ENCODE results near the gene RNF144A. TPM values are rescaled to one million over a fixed set of nuclear protein-coding genes. Genes with fewer than 3 reads are reported as not detected.
"Not testable (repeated sequence)": the region's sequence is repeated elsewhere in the genome, so short reads cannot be mapped to it uniquely, and the experiment has no call there.

The RNF144A gene
- total RNA-seq, 1 donor from 2014 or later, result 9.6 TPM

GRCh38 chr2:6933911-6934310 is 16.7 kb downstream of the RNF144A start:
- no peak overlapping the region for H3K27ac Mint-ChIP-seq (ENCODE audit: unreplicated experiment)
- H3K9me3 Mint-ChIP-seq (ENCODE audit: unreplicated experiment), result peaks cover 7% of the 10 kb centered on the region
- DNase-seq (ENCODE audit: extremely low spot score, unreplicated experiment), result no peak
- peaks cover 25% of the 10 kb centered on the region for H3K4me1 Mint-ChIP-seq (ENCODE audit: unreplicated experiment)
- H3K4me3 Mint-ChIP-seq (ENCODE audit: unreplicated experiment), result no peak overlapping the region
- no peak for TF ChIP-seq CTCF (IDR thresholded peaks at IDR 0.05)
- H3K36me3 Mint-ChIP-seq (ENCODE audit: unreplicated experiment), result peaks cover 2% of the 10 kb centered on the region
- H3K27me3 Mint-ChIP-seq (ENCODE audit: unreplicated experiment), result peaks cover 10% of the 10 kb centered on the region

- H3K27me3 Mint-ChIP-seq (ENCODE audit: unreplicated experiment), result peaks cover 10% of the 10 kb centered on the region
- peaks cover 7% of the 10 kb centered on the region for H3K9me3 Mint-ChIP-seq (ENCODE audit: unreplicated experiment)
- H3K36me3 Mint-ChIP-seq (ENCODE audit: unreplicated experiment), result peaks cover 2% of the 10 kb centered on the region
- H3K4me1 Mint-ChIP-seq (ENCODE audit: unreplicated experiment), result peaks cover 20% of the 10 kb centered on the region
- TF ChIP-seq CTCF (IDR thresholded peaks at IDR 0.05), result no peak
- no peak overlapping the region for H3K27ac Mint-ChIP-seq (ENCODE audit: unreplicated experiment)
- H3K4me3 Mint-ChIP-seq (ENCODE audit: unreplicated experiment), result no peak overlapping the region
- no peak for DNase-seq (ENCODE audit: extremely low spot score, unreplicated experiment)
These were observed 17.1 kb downstream of the RNF144A start for GRCh38 chr2:6934345-6934744.

GRCh38 chr2:6934758-6935651 is 17.8 kb downstream of the RNF144A start:
- peaks cover 17% of the 10 kb centered on the region for H3K4me1 Mint-ChIP-seq (ENCODE audit: unreplicated experiment)

GRCh38 chr2:6935652-6936020 is 18.4 kb downstream of the RNF144A start:
- H3K4me1 Mint-ChIP-seq (ENCODE audit: unreplicated experiment), result peaks cover 21% of the 10 kb centered on the region
- H3K27ac Mint-ChIP-seq (ENCODE audit: unreplicated experiment); H3K36me3 Mint-ChIP-seq (ENCODE audit: unreplicated experiment); H3K9me3 Mint-ChIP-seq (ENCODE audit: unreplicated experiment); DNase-seq (ENCODE audit: extremely low spot score, unreplicated experiment); H3K4me3 Mint-ChIP-seq (ENCODE audit: unreplicated experiment): not testable (repeated sequence)
- peaks cover 10% of the 10 kb centered on the region for H3K27me3 Mint-ChIP-seq (ENCODE audit: unreplicated experiment)

More at GRCh38 chr2:6934758-6935651, 17.8 kb downstream of the RNF144A start:
- Mint-ChIP-seq H3K27ac (ENCODE audit: unreplicated experiment) (no peak overlapping the region), H3K36me3 (ENCODE audit: unreplicated experiment) (peaks cover 2% of the 10 kb centered on the region), H3K27me3 (ENCODE audit: unreplicated experiment) (peaks cover 10% of the 10 kb centered on the region), H3K4me3 (ENCODE audit: unreplicated experiment) (no peak overlapping the region), H3K9me3 (ENCODE audit: unreplicated experiment) (peaks cover 7% of the 10 kb centered on the region)
- DNase-seq (ENCODE audit: extremely low spot score, unreplicated experiment), result no peak
- no peak for TF ChIP-seq CTCF (IDR thresholded peaks at IDR 0.05)

- peaks cover 5% of the 10 kb centered on the region for H3K36me3 Mint-ChIP-seq (ENCODE audit: unreplicated experiment)
- H3K27me3 Mint-ChIP-seq (ENCODE audit: unreplicated experiment), result peaks cover 10% of the 10 kb centered on the region
- H3K4me3 Mint-ChIP-seq (ENCODE audit: unreplicated experiment), result no peak overlapping the region
- peaks cover 28% of the 10 kb centered on the region for H3K4me1 Mint-ChIP-seq (ENCODE audit: unreplicated experiment)
- H3K9me3 Mint-ChIP-seq (ENCODE audit: unreplicated experiment), result peaks cover 7% of the 10 kb centered on the region
- peak; percentile 46 for DNase-seq (ENCODE audit: extremely low spot score, unreplicated experiment)
- no peak overlapping the region for H3K27ac Mint-ChIP-seq (ENCODE audit: unreplicated experiment)
- TF ChIP-seq CTCF (IDR thresholded peaks at IDR 0.05), result no peak
These were observed 19.9 kb downstream of the RNF144A start for GRCh38 chr2:6937157-6937556.

Measured in osteocyte (in vitro differentiated cells).